SW480 (cell line): ENCODE measurements around the gene RPS21.

Experiments
- DNase-seq: peaks from one replicate; pipeline ENCODE4 v3.0.0-alpha.2; 2016; ENCODE audit warnings: low spot score

RPS21 gene

GRCh38 chr20:62386383-62387218 lies at the start of gene RPS21:
Gene RPS21 (plus strand): TSS chr20:62387103. CDS start chr20:62387339, 236 bp downstream.
- peak; percentile 95 for DNase-seq

- no peak for DNase-seq
These were observed 49.2 kb upstream of the RPS21 start for GRCh38 chr20:62337558-62338293.

- DNase-seq = no peak
These were observed 48.6 kb upstream of the RPS21 start for GRCh38 chr20:62338294-62338620.

GRCh38 chr20:62339647-62340062 lies 47.2 kb upstream of the RPS21 start:
- no peak for DNase-seq

GRCh38 chr20:62342910-62343309 lies 44.0 kb upstream of the RPS21 start:
- DNase-seq = no peak

- DNase-seq = no peak
These were observed 42.8 kb upstream of the RPS21 start for GRCh38 chr20:62344092-62344491.

GRCh38 chr20:62344782-62345181 lies 42.1 kb upstream of the RPS21 start:
- no peak for DNase-seq

GRCh38 chr20:62345681-62346370 lies 41.1 kb upstream of the RPS21 start:
- no peak for DNase-seq

GRCh38 chr20:62346398-62347150 lies 40.3 kb upstream of the RPS21 start:
- DNase-seq = no peak

- no peak for DNase-seq
These were observed 39.8 kb upstream of the RPS21 start for GRCh38 chr20:62347151-62347404.

GRCh38 chr20:62347445-62347844 lies 39.5 kb upstream of the RPS21 start:
- no peak for DNase-seq

GRCh38 chr20:62348604-62349003 lies 38.3 kb upstream of the RPS21 start:
- no peak for DNase-seq

GRCh38 chr20:62349556-62350097 lies 37.3 kb upstream of the RPS21 start:
- no peak for DNase-seq

- peak; percentile 98 for DNase-seq
These were observed 36.7 kb upstream of the RPS21 start for GRCh38 chr20:62350098-62350628.

GRCh38 chr20:62350629-62351422 lies 36.1 kb upstream of the RPS21 start:
- DNase-seq = peak; percentile 55

- DNase-seq = no peak
These were observed 35.2 kb upstream of the RPS21 start for GRCh38 chr20:62351469-62352401.

- no peak for DNase-seq
These were observed 34.3 kb upstream of the RPS21 start for GRCh38 chr20:62352402-62353288.

- no peak for DNase-seq
These were observed 33.4 kb upstream of the RPS21 start for GRCh38 chr20:62353289-62354030.
